GM10847 (cell line): ENCODE data around the gene ASPRV1.

Experiments used
- POLR2A ChIP-seq: IDR thresholded peaks from 2 replicates; pipeline ENCODE4 v1.6.1; 2011; ENCODE audit not compliant: insufficient read length; ENCODE audit errors: extremely low read depth

The ASPRV1 gene

DNA sequence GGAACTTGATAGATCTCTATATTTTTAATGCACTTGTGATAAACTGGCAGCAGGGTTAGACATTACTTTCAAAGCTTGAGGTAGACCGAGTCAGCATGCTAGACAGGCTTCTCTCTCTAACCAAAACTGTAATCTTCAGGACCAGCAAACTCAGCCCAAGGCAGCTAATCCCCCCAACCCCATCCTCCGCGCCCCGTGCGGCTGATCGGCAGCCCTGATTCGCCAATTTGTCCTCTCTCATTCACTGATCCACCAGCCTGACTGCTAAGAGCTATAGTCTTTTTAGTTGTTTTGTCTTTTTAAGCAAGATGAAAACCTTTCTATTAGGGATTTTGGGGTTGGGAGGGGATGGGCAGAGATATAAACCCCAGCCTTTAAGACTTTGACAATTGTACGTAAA is 20.7 kb downstream of the ASPRV1 start:
- no peak for TF ChIP-seq POLR2A

- no peak for TF ChIP-seq POLR2A
Measured at GRCh38 chr2:69939722-69940121, 21.7 kb downstream of the ASPRV1 start.

- no peak for TF ChIP-seq POLR2A
Measured at GRCh38 chr2:69937968-69938367, 23.5 kb downstream of the ASPRV1 start.

DNA sequence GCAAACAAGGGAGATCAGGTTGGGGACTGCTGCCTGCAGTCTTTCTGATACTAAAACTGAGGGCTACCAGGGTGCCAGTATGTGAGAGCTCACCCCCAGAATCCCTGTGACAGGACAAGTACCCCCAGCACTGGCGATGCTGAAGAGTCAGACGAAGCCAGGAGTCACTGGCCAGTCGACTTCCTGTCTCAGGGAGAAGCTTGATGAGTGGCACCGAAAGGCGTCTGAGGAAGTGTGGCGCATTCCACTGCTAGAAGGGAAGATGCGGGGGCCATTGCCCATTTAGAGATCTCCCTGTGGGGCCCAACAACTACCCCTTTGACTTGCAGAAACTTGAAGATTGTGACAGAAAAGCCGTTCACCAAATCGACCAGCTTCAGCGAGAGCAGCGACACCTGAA is 24.5 kb downstream of the ASPRV1 start:
- TF ChIP-seq POLR2A: no peak

DNA sequence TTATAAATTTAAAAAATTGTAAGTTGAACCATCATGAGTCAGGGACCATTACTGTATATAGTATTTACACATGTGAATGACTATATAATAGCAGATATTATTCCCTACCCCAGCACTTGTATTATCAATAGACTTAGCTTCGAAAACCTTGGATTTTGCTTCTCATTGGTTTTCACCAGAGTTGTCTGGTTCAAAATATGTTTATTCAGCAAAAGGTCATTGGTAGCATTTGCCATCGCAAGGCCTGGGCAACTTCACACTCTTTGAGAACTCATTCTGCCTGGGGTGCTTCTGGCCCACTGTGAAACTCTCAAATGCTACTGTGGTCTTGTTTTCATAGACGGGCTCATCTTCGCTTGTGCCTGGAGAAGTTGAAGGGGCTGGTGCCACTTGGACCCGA is 26.4 kb downstream of the ASPRV1 start:
- no peak for TF ChIP-seq POLR2A

DNA sequence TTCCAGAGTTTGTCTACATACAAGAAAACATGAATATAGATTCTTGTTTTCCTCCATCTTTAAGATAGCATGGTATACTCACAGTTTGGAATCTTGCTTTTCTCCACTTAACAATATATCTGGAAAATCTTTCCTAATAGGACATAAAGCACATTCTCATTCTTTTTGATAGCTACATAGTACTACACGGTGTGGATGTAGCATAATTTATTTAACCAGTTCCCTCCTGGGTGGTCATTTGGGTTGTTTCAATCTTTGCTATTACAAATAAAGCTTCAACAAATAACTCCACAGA is 26.9 kb downstream of the ASPRV1 start:
- TF ChIP-seq POLR2A: no peak

DNA sequence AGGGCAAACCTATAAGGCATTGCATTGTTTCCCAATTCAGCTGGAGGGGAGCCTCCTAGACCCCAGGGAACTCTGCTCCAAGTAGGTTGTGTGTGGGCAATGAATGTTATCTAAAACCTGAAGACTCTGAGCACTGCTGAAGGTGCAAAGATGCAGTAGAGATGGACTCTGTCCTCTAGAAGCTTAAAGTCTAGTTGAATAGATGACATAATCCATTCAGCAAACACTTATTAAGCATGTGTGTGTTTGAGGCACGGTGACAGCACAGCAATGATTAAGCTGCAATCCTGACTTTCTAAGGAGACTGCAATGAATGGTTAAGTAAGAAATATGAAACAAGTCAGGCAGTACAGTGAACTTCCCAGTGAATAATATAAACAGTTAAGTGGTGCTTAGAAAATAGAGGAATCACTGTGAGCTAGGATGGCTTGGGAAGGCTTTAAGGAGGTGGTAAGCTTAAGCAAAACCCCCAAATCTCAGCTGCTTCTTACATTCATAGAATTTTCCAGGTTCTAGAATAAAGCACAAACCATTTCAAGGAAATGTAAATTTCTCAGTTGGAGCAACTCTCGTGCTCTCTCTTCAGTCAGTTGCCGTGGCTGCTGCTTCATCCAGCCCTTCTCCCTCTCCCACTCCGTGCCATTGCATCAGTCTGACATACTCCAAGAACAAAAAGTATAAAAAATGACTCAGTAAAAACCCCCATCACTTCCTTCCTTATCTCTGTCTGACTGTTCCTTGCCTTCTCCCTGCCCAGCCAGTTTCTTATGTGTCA is 27.4 kb downstream of the ASPRV1 start:
- TF ChIP-seq POLR2A: no peak

DNA sequence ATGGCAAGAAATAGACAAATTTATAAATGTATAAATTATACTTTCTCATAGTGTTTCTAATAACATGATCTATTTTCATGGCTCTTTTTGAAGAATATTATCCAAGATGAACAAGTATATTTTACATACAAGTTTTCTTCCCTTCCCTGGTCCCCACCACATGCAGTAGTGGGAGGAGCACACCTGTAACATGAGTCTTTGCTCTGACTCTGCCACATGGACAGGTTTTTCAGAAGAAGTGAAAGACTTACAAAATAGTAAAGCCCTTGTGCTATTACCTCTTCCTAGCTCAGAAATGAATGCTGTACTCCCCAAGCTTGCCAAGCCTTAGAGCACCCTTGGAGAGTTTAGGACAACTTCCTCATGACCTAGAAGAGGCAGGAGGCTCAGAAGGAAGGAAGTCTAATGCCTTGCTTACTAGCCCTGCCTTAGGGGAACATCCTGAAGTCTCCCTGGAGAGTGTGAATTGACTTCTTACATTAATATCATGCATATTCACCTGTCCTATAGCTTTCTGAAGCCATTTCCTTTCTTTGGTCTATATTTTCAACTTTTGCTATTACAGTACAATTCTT is 28.1 kb downstream of the ASPRV1 start:
- TF ChIP-seq POLR2A: no peak

DNA sequence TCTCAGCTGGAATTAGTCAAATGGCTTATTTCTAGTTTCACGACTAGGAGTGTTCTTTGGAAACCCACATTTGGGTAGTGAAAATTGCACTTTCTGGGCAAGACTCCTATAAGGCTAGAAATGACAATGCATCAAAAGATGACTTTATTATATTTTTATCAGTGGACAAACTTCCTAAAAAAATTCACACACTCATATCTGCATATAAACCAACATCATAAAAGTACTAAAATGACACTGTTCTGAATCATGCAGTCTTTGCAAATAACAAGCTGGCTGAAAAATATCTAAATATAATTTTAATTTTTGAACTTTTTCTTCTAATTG is 28.9 kb downstream of the ASPRV1 start:
- no peak for TF ChIP-seq POLR2A

DNA sequence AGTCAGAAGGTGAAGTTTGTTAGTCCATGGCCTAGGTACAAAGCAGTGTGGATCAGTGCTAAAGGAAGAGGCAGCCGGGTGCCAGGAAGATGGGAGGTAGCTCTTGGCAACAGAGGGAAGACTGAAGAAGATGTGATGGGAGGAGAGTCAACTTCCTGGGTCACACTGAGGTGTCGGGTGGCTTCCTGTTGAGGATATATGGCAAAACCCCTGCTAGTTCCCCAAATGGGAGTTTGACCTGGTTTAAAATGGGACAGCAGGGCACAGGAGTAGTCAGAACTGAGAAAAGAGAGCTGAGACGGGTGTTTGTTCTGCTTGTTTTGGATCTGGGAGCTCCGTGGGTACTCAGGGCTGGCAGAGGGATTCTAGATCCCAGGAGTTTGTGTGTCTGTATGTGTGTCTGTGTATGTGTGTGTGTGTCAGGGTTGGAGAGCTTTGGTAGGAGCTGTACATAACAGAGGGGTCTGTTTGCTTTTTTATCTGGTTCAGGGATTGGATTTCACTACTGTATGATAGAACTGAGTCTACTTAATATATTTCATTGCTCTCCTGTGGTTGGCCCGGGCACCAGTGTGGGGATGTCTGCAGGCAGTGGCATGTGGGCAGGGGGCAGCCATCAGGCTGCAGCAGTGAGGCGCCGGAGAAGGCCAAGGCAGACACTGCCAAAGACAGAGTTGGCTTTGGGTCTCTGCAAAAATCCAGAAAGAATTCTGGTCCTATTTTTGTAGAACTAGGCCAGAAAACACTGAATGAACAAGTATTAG is 29.4 kb downstream of the ASPRV1 start:
- TF ChIP-seq POLR2A: no peak

DNA sequence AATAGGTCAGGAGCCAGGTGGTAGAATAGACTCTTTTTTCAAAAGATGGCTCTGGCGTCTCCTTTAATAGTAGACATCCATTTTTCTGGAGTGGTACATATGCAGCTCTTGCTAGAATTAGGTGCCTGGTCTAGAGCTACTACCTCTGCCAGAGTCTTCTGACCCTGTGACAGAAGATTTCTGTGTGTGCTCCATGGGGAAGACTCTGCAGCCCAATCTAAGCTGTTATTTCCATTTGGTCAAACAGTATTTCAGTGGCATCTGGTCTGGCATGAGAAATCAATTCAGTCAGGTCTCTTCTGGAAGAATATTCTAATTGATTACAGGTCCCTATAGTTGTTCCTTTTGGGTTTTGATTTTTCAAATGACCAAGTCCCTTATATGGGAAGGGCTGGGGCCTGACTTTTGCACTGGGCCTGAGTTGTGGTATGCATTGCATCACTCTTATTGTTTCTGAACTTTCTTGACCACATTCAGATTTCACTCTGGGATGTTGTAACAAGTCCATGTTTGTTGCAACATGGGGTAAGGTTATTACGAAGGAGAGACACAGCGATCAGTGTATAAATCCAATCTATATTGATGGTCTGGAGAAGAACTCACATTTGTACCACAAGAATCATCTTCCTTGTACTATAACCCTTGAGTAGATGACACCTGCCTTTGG is 34.4 kb downstream of the ASPRV1 start:
- TF ChIP-seq POLR2A: no peak

- TF ChIP-seq POLR2A: no peak
Measured at GRCh38 chr2:69923116-69923515, 38.3 kb downstream of the ASPRV1 start.

GRCh38 chr2:69918401-69918800 is 43.0 kb downstream of the ASPRV1 start:
- TF ChIP-seq POLR2A: no peak

DNA sequence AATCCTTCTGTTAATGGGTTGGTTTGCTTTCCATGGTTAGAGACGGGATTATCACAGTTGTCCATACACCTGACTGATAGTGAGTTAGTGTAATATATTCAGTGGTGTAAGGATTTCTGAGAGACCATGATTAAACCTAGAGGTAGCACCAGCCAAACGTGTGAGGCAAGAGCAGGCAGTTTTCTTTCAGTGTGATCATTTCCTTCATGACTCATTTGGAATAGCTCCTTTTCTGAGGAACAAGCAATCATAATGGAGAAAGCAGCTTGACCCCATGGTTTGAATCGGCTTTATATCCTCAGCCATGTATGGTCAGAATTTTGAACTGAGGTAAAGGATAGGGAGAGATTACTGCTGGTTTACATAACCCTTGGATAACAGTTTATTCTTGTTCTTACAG is 43.6 kb downstream of the ASPRV1 start:
- no peak for TF ChIP-seq POLR2A

GRCh38 chr2:69916106-69916505 is 45.3 kb downstream of the ASPRV1 start:
- no peak for TF ChIP-seq POLR2A

GRCh38 chr2:69914950-69915945 is 46.2 kb downstream of the ASPRV1 start, which contains the start of gene MXD1:
Gene MXD1, plus strand, starts transcription at chr2:69915109. Its CDS starts 222 bp downstream, at chr2:69915331.
- peak; percentile 73 for TF ChIP-seq POLR2A
